HG02981 (cell line): ENCODE measurements around the gene AKAP1.

ENCODE experiments used
- ATAC-seq: cut with Tn5 transposase; IDR thresholded peaks from one replicate; pipeline ENCODE4 v1.9.1; 2021; ENCODE audit warnings: mild to moderate bottlenecking, moderate library complexity; ENCODE audit not compliant: unreplicated experiment

The AKAP1 gene

DNA sequence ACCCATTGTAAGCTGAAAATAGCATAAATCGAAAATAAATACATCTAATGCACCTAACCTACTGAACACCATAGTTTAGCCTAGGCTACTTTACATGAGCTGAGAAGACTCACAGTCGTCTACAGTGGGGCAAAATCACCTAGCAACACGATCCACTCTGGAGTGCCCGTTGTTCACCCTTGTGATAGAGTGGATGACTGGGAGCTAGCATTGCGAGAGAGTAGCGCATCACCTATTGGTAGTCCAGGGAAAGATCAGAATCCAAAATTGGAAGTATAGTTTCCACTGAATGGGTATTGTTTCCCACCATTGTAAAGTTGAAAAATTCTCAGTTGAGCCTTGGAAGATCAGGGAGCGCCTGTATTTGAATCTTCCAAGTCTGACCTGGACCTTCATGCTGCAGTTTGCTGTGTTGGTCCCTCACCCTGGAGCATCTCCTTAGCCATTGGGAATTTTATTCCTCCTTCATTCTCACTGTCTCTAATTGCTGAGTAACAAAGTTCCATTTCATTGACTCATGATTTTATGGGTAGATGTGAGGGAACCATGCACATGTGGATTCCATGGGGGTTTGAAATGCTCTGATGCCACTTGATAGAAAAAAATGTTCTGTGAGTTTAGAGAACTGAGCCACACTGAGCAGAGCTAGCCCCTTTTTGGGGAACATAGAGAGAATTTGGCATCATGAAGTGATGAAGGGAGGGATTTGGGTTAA is 19.6 kb downstream of the AKAP1 start:
- no peak for ATAC-seq

DNA sequence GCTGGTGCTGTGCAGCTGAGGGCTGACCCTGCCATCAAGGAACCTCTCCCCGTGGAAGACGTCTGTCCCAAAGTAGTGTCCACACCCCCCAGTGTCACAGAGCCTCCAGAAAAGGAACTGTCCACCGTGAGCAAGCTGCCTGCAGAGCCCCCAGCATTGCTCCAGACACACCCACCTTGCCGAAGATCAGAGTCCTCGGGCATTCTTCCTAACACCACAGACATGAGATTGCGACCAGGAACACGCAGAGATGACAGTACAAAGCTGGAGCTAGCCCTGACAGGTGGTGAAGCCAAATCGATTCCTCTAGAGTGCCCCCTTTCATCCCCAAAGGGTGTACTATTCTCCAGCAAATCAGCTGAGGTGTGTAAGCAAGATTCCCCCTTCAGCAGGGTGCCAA is 20.5 kb downstream of the AKAP1 start:
- ATAC-seq, result no peak

DNA sequence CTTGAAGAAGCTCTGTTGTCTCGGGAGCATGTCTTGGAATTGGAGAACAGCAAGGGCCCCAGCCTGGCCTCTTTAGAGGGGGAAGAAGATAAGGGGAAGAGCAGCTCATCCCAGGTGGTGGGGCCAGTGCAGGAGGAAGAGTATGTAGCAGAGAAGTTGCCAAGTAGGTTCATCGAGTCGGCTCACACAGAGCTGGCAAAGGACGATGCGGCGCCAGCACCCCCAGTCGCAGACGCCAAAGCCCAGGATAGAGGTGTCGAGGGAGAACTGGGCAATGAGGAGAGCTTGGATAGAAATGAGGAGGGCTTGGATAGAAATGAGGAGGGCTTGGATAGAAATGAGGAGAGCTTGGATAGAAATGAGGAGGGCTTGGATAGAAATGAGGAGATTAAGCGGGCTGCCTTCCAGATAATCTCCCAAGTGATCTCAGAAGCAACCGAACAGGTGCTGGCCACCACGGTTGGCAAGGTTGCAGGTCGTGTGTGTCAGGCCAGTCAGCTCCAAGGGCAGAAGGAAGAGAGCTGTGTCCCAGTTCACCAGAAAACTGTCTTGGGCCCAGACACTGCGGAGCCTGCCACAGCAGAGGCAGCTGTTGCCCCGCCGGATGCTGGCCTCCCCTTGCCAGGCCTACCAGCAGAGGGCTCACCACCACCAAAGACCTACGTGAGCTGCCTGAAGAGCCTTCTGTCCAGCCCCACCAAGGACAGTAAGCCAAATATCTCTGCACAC is 21.2 kb downstream of the AKAP1 start:
- ATAC-seq, result no peak

DNA sequence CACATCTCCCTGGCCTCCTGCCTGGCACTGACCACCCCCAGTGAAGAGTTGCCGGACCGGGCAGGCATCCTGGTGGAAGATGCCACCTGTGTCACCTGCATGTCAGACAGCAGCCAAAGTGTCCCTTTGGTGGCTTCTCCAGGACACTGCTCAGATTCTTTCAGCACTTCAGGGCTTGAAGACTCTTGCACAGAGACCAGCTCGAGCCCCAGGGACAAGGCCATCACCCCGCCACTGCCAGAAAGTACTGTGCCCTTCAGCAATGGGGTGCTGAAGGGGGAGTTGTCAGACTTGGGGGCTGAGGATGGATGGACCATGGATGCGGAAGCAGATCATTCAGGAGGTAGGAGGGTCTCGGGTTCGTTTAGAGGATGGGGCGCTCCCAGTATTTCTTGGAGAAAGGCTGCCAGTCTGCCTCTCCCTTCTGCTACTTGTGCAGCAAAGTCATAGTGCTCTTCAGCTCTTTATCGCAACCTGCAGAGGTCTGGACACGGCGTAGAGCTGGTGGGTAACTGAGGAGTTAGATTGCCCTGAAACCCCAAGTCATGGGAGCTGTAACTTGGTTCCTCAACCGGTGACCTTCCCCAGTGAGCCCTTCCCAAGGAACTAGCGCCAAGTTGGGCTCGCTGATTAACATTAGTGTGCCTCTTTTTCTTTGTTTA is 21.9 kb downstream of the AKAP1 start:
- no peak for ATAC-seq

DNA sequence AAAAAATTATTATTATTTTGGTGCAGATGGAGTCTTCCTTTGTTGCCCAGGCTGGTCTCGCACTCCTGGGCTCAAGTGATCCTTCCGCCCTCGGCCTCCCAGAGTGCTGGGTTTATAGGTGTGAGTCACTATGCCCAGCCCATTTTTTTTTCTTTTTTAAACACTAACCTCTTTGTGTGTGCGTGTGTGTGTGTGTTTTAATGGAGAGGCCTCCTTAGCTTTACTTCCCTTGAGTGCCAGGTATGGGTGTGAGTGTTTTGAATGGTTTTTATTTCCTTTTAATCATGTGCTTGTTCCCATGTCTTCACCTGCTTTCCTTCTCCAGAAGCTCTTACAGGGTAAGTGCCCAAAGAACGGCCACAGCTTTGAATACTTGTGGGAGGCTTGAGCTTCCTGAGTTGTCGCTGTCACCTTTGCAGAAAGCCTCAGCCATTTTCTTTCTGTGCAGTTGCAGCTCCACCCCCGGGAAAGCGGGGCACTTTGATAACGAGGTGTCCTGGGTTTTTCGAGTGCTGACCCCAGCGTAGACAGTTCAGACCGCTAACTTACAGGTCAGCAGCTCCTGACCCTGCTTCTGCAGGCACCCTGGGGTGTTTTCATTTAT is 22.6 kb downstream of the AKAP1 start:
- no peak for ATAC-seq

DNA sequence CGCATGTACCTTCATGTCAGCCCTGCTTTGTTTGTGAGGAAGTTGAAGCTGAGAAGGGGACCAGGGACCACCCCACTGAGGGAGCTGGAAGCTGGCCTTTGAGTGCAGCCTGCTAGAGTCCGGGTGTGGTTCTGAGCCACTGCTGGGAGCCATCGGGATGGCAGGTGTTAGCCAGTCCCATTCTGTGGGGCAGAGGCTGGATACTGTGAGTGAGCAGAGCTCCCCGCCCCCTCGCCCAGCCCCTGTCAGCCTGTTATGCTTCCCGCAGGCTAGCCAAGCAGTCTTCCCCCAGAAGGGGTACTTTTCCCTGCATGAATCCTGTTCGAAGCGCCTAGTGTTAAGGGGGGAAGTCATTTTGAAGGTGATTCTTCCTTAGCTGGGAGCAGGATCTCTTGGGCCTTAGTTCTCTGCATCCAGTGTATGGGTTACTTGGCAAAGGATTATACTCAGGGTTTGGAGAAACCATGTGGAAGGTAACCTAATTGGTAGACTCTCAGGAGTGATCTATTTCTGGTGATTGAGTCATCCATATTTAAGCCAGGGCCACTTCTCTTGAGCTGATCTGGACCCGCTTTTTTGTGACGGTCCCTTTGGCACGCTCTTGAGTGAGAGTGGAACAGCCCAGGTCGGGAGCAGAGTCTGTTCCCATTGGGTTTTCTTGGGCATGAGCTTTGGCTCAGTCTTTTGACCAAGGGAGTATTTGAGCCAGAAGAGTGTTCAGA is 23.8 kb downstream of the AKAP1 start:
- no peak for ATAC-seq

DNA sequence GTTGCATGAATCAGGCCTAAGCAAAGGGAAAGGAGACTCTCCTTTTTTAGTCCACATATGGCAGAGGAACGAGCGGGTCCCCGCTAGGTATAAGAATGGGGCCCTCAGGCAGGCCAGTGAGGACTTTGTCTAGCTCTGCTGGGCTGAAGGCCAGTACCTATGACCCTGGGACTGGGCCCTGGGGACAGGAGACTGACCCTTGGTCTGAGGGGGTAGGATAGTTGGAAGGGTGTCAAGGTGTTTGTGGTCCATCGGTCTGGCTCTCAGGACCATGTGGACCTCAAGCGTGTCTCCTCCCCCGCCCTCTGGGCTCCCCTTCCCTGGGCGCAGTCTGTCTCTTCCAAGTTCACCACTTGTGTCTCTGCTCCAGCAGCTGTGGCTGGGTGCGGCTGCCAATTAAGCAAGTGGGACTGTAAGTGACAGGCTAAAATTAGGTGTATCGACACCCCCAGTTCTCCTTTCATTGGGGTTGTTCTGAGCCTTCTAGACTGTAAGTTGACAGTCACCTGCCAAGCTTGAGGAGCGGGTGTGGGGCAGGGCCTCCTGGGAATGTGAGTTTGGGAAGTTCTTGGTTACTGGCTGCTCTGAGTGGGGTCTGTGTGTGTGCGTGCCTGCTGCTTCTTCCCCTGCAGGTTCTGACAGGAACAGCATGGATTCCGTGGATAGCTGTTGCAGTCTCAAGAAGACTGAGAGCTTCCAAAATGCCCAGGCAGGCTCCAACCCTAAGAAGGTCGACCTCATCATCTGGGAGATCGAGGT is 24.5 kb downstream of the AKAP1 start:
- no peak for ATAC-seq

DNA sequence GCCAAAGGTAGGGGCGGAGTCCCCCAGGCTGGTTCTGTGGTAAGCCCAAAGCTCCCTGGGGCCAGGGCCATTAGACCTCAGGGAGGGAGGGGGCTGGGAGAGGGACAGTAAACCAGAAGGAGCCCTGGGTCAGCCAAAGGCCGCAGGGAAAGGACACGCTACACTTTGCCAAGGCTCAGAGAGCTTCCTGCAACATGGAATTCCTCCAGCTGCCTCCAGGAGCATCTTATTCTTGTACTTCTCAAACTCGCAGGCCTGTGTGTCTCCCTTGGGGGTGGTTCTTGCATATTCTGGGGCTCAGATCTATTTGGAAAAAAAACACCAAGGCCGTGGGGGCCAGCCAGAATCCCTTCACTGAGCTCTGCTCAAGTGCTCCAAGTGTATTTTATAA is 25.1 kb downstream of the AKAP1 start:
- ATAC-seq, result no peak

DNA sequence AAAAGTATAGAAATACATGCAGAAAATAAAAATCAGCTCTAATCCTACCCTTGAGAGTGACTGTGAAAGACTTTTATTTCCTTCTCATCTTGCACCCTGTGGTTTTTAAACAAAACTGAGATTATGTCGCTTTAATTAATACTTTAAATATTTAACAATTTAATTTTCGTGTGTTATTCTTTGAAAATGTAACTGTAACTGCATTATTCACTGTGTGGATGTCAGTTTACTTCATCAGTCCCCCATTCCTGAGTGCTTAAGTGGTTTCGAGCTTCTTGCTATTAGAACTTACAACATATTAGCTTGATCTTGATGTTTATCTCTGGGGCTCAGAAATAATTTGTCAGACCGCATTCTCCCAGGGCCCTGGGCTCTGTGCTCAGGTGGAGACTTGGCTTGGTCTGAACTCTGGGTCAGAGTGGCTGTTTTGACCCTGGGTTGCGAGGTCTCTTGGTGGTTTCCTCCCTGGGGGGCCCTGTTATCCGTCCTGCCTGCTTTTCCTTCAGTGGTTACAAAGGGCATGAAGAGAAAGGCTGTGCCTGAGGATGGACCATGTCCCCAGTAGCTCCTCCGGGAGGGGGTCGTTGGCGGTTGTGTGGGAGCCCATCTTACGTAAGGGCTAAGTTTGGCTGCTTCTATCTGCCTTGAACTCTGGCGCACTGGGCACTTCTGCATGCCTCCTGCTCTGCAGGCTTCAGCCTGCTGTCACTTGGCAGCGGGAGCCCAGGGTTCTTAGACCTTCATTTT is 25.7 kb downstream of the AKAP1 start:
- no peak for ATAC-seq

DNA sequence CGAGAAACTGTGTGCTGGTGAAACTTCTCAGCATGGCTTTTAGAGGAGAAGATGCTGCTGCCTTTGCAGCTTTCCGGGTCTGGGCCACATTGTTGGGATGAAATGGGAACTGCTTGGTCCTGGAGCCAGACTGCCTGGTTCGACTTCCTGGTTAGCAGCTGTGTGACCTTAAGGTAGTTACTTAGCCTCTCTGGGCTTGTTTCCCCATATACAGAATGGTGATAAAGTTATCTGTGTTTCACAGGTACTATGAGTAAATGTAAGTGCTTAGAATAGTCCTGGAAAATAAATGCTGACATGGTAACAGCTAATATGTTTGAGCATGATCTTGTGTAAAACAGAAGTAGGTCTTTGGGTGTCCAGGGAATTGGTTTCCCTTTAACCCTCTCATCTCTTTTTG is 26.3 kb downstream of the AKAP1 start:
- no peak for ATAC-seq

DNA sequence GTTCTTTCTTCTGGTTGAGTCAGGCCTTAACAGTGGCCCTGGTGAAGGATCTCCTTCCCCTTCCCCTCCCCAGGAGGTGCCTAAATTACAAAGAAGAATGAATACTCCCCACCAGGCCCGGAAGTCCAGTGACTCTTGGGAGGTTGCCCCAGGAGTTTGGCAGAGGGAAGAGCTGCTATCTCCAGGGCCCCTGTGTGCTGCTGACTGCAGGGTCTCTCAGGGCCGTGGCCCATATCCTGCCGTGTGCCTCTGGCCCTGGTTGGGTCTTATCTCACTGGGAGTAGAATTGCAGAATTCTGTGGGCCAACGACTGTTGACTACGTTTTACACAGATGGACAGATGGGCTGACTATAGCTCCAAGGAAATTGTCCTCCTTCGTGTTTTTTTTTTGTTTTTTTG is 28.0 kb downstream of the AKAP1 start:
- no peak for ATAC-seq

DNA sequence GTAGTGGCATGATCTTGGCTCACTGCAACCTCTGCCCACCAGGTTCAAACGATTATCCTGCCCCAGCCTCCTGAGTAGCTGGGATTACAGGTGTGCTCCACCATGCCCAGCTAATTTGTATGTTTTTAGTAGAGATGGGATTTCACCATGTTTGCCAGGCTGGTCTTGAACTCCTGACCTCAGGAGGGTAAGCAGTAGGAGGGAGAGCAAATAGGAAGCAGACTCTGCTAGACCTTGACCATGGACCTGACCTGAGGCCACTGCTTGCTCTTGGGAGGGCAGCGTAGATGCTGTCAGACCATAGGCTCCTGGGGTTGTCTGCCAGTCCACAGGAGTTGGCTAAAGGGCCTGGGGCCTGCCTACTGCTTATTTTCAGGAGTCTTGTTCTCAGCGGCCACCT is 28.6 kb downstream of the AKAP1 start:
- no peak for ATAC-seq

DNA sequence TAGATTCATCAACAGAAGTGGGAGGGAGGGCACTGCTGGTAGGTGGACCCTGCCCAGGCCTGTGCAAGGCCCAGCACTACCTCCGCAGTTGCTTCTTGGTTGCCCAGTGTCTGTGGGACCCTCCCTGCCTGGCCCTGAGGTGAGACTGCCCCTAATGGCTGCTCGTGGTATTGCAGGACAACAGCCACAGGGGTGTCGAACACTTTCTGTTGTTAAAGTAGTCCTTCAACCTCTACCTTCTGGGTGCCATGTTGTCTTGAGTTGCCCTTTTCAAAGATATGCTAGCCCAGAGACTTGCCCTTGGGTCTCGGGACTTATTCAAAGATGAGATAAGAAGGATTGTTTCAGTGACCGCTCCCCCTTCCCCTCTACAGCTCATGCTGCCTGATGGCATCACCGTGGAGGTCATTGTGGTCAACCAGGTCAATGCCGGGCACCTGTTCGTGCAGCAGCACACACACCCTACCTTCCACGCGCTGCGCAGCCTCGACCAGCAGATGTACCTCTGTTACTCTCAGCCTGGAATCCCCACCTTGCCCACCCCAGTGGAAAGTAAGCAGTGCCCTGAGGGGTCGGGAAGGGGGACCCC is 29.1 kb downstream of the AKAP1 start:
- ATAC-seq, result no peak

DNA sequence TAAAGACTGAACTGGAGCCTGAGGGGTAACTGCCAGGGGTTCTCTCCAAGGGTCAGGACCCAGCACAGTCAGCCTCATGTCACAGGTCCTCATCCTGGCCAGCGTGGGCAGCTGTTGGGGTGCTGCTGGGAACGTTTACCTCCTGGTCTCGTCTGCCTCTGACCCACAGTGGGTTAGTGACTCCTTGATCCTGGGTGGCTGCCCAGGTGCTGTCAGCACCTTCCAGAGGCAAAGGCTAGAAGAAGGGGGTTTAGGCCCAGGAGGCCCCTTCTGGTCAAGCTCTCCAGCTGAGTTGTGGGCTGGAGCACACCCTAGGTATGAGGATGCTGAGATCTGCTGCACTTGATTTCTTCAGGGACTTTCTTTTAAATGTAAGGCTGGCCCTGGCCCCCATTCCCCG is 30.3 kb downstream of the AKAP1 start:
- ATAC-seq, result no peak

DNA sequence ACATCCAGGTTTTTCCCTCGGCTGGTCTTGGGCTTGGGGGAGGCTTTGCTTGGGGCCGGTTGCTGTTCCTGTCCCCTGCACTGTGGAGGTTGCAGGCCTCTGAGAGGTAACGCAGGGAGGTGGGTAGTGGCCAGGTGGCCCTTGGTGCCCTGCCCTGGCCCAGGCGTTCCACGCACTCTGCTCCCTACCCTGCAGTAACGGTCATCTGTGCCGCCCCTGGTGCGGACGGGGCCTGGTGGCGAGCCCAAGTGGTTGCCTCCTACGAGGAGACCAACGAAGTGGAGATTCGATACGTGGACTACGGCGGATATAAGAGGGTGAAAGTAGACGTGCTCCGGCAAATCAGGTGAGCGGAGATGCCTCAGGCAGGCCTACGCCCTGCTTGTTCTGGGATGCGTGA is 30.9 kb downstream of the AKAP1 start:
- no peak for ATAC-seq

DNA sequence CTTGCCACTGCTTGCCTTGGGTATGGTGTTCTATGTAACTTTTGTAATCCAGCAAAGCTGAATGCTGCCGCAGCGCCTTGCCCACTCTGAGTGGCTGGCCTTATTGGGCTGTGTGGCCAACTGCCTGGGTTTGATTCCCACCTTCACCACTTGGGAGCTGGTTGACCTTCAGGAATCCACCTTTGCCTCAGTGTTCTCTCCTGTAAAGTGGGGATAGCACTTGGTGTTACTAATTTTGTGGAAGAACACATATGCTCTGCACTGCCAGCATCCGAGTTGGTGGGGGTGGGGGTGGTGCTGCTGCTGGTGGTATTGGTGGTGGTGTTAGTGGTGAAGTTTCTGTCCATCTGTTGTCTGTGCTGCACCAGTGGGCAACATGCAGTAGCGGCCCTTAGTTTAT is 32.8 kb downstream of the AKAP1 start:
- ATAC-seq, result no peak

DNA sequence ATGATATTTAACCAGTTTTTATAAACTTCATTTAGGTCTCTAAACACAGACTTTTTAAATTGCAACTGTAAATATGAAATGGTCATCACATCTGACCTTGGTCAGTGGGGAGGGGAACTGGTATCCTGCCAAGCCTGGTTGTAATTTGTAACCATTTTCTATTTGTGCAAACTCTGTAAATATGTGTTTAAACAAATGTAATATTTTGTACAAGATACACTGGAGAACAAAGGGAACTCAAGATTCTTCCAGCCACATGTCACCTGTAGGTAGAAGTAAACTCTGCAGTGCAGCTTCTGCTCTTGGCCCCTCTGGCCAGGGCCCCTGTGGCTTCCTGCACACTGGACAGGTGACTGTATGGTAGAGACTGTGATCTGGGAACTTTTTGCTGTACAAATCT is 35.8 kb downstream of the AKAP1 start:
- no peak for ATAC-seq

DNA sequence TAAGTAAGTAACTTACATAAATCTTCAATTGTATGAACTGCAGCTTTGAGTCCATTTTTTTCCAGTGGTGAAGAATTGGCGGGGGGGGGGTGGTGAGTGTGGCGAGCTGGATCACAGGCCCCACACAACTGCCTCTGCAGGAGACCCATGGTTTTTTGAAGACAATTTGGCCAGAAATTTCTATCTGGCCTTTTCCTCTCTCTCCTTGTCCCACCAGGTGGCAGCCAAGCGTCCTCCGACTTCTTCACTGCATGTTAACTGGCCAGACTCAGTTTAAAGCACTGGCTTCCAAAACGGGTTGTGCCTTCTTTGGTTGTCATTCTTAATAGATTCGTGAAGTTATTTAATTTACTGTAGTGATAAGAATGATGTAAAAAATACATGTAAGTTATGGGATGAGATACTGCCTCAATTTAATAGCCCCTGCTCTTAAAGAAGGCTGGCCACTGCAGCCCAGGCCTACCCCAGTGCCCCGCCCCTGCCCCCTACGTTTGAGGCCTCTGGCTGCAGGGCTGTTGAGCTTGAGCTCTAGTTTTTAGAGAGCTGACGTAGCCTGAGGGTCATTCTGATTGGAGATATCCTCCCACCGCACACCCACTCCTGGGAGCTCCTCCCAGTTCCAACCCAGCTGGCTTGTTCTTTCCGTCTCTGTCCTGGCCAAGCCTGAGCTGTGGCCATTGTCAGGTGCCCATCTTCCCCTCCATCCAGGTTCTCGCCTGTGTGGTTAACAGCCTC is 36.4 kb downstream of the AKAP1 start:
- no peak for ATAC-seq

DNA sequence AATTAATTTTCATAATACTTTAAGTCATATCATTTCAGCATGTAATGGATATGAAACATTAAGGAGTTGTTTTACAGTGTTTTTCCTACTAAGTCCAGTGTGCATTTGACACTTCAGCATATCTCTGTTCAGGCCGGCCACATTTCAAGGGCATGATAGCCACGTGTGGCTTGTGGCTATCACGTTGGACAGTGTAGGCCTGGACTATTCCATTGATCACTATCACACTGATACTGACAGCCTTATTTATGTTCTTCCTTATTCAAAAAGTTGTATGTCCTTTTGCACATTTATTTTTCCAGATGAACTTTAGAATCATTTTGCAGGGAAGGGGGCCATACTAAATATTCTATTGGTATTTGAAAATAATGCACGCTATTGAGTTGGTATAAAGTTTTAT is 39.0 kb downstream of the AKAP1 start:
- no peak for ATAC-seq
